WI38 (cell line): ENCODE measurements around the gene RASSF7.

Experiments
- H3K4me3 ChIP-seq: 2 replicates; pipeline ENCODE4 v1.5.1; 2011; ENCODE audit warnings: low read depth, mild to moderate bottlenecking, control low read depth, low read length
- CTCF ChIP-seq: IDR thresholded peaks from 2 replicates; pipeline ENCODE4 v1.5.1; 2012; ENCODE audit warnings: low read depth, mild to moderate bottlenecking, control low read depth, low read length

Gene RASSF7

GRCh38 chr11:540583-541432, 20.0 kb upstream of the RASSF7 start:
- no peak for TF ChIP-seq CTCF

GRCh38 chr11:541433-541885, 19.3 kb upstream of the RASSF7 start:
- H3K4me3 ChIP-seq, result no peak overlapping the region
- no peak for TF ChIP-seq CTCF

More at GRCh38 chr11:540583-541432, 20.0 kb upstream of the RASSF7 start:
- H3K4me3 ChIP-seq, result no peak overlapping the region

GRCh38 chr11:544817-545166, 16.0 kb upstream of the RASSF7 start:
- H3K4me3 ChIP-seq, result no peak overlapping the region
- no peak for TF ChIP-seq CTCF

GRCh38 chr11:545171-545570, 15.6 kb upstream of the RASSF7 start:
- no peak for TF ChIP-seq CTCF
- no peak overlapping the region for H3K4me3 ChIP-seq

GRCh38 chr11:548700-549603, 11.8 kb upstream of the RASSF7 start:
- no peak for TF ChIP-seq CTCF
- H3K4me3 ChIP-seq, result no peak overlapping the region

- TF ChIP-seq CTCF, result no peak
- no peak overlapping the region for H3K4me3 ChIP-seq
These were observed 10.6 kb upstream of the RASSF7 start for GRCh38 chr11:550021-550745.
